SK-N-SH treated with all-trans-retinoic acid at 6 μM for 48 hours (cell line): Measurements from ENCODE around the gene MYLK.
A peak's percentile ranks its signal among the peaks of the same experiment; 100 is the strongest.

ENCODE experiments used
- ATAC-seq: fragments of 200-7000 bp; cut with Tn5 transposase; 3 replicates; pipeline ENCODE4 v1.9.1; 2020; ENCODE audit warnings: mild to moderate bottlenecking, moderate library complexity
- ARNTL ChIP-seq: fragments of 450-650 bp; formaldehyde crosslinking; IDR thresholded peaks from 2 replicates; pipeline ENCODE4 v1.5.0; 2020; ENCODE audit warnings: low read depth, mild to moderate bottlenecking, moderate library complexity, borderline replicate concordance
- BACH2 ChIP-seq: fragments of 250-450 bp; sonication (Bioruptor Pico); IDR thresholded peaks from 2 replicates; pipeline ENCODE4 v1.9.0; 2021; ENCODE audit warnings: mild to moderate bottlenecking, borderline replicate concordance
- CSDC2 ChIP-seq: fragments of 250-450 bp; sonication (Bioruptor Pico); IDR thresholded peaks from 2 replicates; pipeline ENCODE4 v1.5.0; 2020; ENCODE audit warnings: mild to moderate bottlenecking, moderate library complexity
- ESRRG ChIP-seq: fragments of 250-450 bp; sonication (Bioruptor Pico); IDR thresholded peaks from 2 replicates; pipeline ENCODE4 v1.6.1; 2021; ENCODE audit warnings: mild to moderate bottlenecking
- ISL1 ChIP-seq: fragments of 250-450 bp; sonication (Bioruptor Pico); IDR thresholded peaks from 2 replicates; pipeline ENCODE4 v2.1.2; 2022; ENCODE audit warnings: mild to moderate bottlenecking, moderate library complexity
- PATZ1 ChIP-seq: fragments of 250-450 bp; sonication (Bioruptor Pico); IDR thresholded peaks from 2 replicates; pipeline ENCODE4 v1.8.0; 2020; ENCODE audit warnings: mild to moderate bottlenecking, moderate library complexity, borderline replicate concordance
- PPARA ChIP-seq: fragments of 250-450 bp; sonication (Bioruptor Pico); IDR thresholded peaks from 2 replicates; pipeline ENCODE4 v1.5.0; 2020; ENCODE audit warnings: mild to moderate bottlenecking, borderline replicate concordance
- RARB ChIP-seq: fragments of 250-450 bp; sonication (Bioruptor Pico); IDR thresholded peaks from 2 replicates; pipeline ENCODE4 v1.8.0; 2021; ENCODE audit warnings: mild to moderate bottlenecking, moderate library complexity
- SNAI2 ChIP-seq: fragments of 250-450 bp; sonication (Bioruptor Pico); IDR thresholded peaks from 2 replicates; pipeline ENCODE4 v1.5.0; 2020; ENCODE audit warnings: mild to moderate bottlenecking, moderate library complexity
- TCF4 ChIP-seq: fragments of 250-450 bp; sonication (Bioruptor Pico); IDR thresholded peaks from 2 replicates; pipeline ENCODE4 v1.8.0; 2021; ENCODE audit warnings: mild to moderate bottlenecking, moderate library complexity, borderline replicate concordance
- TOX ChIP-seq: fragments of 250-450 bp; sonication (Bioruptor Pico); IDR thresholded peaks from 2 replicates; pipeline ENCODE4 v1.8.0; 2021; ENCODE audit warnings: mild to moderate bottlenecking, moderate library complexity, borderline replicate concordance
- ZC3H10 ChIP-seq: fragments of 250-450 bp; sonication (Bioruptor Pico); IDR thresholded peaks from 2 replicates; pipeline ENCODE4 v1.5.1; 2021; ENCODE audit warnings: mild to moderate bottlenecking, moderate library complexity
- ZFP30 ChIP-seq: fragments of 450-650 bp; formaldehyde crosslinking; IDR thresholded peaks from 2 replicates; pipeline ENCODE4 v1.5.0; 2022; ENCODE audit warnings: mild to moderate bottlenecking, moderate library complexity
- ZNF565 ChIP-seq: fragments of 450-650 bp; formaldehyde crosslinking; conservative IDR thresholded peaks from 2 replicates; pipeline ENCODE4 v1.5.0; 2020; ENCODE audit warnings: low read depth, mild to moderate bottlenecking, moderate library complexity
- ZNF70 ChIP-seq: fragments of 450-650 bp; formaldehyde crosslinking; IDR thresholded peaks from 2 replicates; pipeline ENCODE4 v1.5.0; 2020; ENCODE audit warnings: mild to moderate bottlenecking, moderate library complexity
- ZNF8 ChIP-seq: fragments of 450-650 bp; formaldehyde crosslinking; IDR thresholded peaks from 2 replicates; pipeline ENCODE4 v1.5.0; 2020; ENCODE audit warnings: mild to moderate bottlenecking, moderate library complexity
- TF ChIP-seq, protein P1 (sequence below): fragments of 250-450 bp; sonication (Bioruptor Pico); IDR thresholded peaks from 2 replicates; pipeline ENCODE4 v1.5.1; 2021; ENCODE audit warnings: mild to moderate bottlenecking, moderate library complexity
- TF ChIP-seq, protein P2 (sequence below): fragments of 250-450 bp; sonication (Bioruptor Pico); IDR thresholded peaks from 2 replicates; pipeline ENCODE4 v1.5.1; 2020; ENCODE audit warnings: low read depth, mild to moderate bottlenecking, moderate library complexity
- TF ChIP-seq, protein P3 (sequence below): fragments of 250-450 bp; sonication (Bioruptor Pico); IDR thresholded peaks from 2 replicates; pipeline ENCODE4 v1.5.0; 2020; ENCODE audit warnings: mild to moderate bottlenecking, moderate library complexity

Gene MYLK

DNA sequence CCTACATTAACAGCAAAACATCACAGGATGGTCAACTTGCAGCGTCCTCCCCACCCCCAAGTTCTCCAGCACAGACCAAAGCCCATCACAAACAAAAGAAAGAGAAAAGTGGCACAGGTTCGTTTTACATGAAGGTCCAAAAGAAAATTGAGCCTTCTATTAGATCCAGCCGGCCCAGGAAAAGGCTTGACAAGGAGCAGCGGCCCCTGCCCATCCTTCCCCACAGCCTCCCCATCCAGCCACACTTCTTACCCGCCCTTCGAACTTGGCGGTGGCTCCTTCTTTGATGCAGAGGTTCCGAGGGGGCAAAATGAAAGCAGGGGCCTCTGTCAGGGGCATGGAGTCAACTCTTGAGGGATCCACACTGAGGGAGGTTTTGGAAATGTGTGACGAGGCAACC, 90.7 kb downstream of the MYLK start (continued):
- TF ChIP-seq ESRRG (CRISPR knock-in tag) (no peak), BACH2 (CRISPR knock-in tag) (no peak)

DNA sequence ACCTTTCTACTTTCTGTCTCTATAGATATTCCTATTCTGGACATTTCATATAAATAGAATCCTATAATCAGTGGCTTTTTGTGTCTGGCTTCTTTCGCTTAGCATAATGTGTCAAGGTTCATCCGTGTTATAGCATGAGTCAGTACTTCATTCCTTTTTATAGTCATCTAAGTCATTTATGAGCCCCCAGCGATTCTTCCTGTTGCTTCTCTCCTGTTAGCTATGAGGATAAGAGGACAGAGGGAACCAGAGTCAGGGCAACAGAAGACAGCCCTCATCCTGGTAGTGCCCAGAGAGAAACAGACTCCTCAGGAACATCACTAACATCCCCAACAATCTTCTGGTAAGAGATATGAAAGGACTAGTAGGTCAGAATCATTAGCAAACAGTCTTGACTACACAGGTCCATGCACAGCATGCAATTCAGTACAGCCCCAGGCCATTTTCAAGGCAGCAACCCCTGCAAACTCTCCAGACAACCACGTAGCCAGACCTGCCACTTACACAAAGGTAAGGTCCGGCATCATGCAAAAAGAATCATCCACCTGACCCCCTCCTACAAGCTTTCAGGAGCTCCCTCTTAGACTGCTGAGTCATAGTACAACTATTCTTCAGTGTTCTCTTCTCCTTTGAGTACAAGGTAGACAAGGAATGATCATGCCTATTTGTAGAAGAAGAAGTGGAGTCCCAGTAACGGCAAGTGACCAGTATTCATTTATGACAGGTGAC, 91.5 kb downstream of the MYLK start:
- peak; percentile 3; the same call in 1 of the 3 replicates for ATAC-seq
- TF ChIP-seq TOX (CRISPR knock-in tag) (peak; percentile 65; the same call in 1 of the 2 replicates), ZNF565 (CRISPR knock-in tag) (no peak), TCF4 (no peak), ZNF8 (CRISPR knock-in tag) (no peak)
- TF ChIP-seq, protein P1, sequence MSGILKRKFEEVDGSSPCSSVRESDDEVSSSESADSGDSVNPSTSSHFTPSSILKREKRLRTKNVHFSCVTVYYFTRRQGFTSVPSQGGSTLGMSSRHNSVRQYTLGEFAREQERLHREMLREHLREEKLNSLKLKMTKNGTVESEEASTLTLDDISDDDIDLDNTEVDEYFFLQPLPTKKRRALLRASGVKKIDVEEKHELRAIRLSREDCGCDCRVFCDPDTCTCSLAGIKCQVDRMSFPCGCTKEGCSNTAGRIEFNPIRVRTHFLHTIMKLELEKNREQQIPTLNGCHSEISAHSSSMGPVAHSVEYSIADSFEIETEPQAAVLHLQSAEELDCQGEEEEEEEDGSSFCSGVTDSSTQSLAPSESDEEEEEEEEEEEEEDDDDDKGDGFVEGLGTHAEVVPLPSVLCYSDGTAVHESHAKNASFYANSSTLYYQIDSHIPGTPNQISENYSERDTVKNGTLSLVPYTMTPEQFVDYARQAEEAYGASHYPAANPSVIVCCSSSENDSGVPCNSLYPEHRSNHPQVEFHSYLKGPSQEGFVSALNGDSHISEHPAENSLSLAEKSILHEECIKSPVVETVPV: no peak
- TF ChIP-seq, all 23 proteins: peak for 1

DNA sequence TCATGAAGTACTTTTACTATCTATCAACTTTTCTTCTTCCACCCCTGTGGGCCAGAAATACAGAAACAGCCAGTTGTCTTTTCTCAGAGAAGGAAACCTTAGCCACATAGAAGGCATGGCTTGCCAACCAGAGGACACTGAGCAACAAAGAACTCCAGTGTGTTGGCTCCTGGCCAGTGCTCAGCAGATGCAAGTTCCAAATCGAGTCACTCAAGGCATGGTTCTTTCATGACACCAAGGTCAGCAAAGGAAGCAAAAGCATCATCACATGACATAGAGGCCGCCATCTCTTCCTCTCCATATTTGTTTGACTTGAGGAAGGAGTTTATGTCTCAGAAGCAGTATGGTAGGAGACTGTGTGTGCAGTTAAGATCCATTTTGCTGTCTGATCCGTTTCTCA, 92.2 kb downstream of the MYLK start:
- no peak for ATAC-seq
- TF ChIP-seq CSDC2 (CRISPR knock-in tag) (0 out of 2 replicates have a peak, but pooled peaks have one; percentile 57), ARNTL (CRISPR knock-in tag) (no peak)

DNA sequence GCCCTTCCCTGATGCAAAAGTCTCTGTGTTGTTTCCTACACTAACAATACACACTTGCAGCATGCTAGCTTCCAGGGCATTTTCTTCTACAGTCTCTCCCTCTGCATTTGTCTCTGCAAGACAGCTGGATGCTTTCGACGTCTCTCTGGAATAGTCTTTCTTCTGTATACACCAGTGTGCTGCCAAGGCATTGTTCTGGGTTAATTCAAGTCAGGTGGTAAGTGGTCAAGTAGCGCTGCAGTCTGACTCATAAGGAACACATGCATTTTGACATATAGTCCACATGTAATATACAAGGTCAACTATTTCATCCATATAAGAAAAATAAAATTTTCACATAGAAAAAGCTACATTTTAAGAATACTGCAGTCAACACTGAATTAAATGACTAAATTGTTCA, 92.7 kb downstream of the MYLK start:
- 0 out of 2 replicates have a peak, but pooled peaks have one; percentile 27 for TF ChIP-seq TOX (CRISPR knock-in tag)
- no peak for TF ChIP-seq TCF4
- ATAC-seq: peak; percentile 33

GRCh38 chr3:123791073-123791370, 93.1 kb downstream of the MYLK start:
- no peak for ATAC-seq
- no peak for TF ChIP-seq CSDC2 (CRISPR knock-in tag)
- no peak for TF ChIP-seq RARB (CRISPR knock-in tag)
- no peak for TF ChIP-seq ZNF565 (CRISPR knock-in tag)
- TF ChIP-seq PATZ1 (CRISPR knock-in tag): no peak
- TF ChIP-seq, protein P1: no peak
- no peak for TF ChIP-seq ISL1 (CRISPR knock-in tag)
- no peak for TF ChIP-seq ZNF70
- TF ChIP-seq TOX (CRISPR knock-in tag): no peak
- TF ChIP-seq PPARA (CRISPR knock-in tag): no peak
- TF ChIP-seq ZFP30 (CRISPR knock-in tag): no peak
- TF ChIP-seq, protein P2, sequence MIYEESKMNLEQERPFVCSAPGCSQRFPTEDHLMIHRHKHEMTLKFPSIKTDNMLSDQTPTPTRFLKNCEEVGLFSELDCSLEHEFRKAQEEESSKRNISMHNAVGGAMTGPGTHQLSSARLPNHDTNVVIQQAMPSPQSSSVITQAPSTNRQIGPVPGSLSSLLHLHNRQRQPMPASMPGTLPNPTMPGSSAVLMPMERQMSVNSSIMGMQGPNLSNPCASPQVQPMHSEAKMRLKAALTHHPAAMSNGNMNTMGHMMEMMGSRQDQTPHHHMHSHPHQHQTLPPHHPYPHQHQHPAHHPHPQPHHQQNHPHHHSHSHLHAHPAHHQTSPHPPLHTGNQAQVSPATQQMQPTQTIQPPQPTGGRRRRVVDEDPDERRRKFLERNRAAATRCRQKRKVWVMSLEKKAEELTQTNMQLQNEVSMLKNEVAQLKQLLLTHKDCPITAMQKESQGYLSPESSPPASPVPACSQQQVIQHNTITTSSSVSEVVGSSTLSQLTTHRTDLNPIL (CRISPR knock-in tag): no peak
- TF ChIP-seq, protein P3, sequence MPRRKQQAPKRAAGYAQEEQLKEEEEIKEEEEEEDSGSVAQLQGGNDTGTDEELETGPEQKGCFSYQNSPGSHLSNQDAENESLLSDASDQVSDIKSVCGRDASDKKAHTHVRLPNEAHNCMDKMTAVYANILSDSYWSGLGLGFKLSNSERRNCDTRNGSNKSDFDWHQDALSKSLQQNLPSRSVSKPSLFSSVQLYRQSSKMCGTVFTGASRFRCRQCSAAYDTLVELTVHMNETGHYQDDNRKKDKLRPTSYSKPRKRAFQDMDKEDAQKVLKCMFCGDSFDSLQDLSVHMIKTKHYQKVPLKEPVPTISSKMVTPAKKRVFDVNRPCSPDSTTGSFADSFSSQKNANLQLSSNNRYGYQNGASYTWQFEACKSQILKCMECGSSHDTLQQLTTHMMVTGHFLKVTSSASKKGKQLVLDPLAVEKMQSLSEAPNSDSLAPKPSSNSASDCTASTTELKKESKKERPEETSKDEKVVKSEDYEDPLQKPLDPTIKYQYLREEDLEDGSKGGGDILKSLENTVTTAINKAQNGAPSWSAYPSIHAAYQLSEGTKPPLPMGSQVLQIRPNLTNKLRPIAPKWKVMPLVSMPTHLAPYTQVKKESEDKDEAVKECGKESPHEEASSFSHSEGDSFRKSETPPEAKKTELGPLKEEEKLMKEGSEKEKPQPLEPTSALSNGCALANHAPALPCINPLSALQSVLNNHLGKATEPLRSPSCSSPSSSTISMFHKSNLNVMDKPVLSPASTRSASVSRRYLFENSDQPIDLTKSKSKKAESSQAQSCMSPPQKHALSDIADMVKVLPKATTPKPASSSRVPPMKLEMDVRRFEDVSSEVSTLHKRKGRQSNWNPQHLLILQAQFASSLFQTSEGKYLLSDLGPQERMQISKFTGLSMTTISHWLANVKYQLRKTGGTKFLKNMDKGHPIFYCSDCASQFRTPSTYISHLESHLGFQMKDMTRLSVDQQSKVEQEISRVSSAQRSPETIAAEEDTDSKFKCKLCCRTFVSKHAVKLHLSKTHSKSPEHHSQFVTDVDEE (CRISPR knock-in tag): no peak
- TF ChIP-seq ESRRG (CRISPR knock-in tag): no peak
- no peak for TF ChIP-seq SNAI2
- TF ChIP-seq ZC3H10: no peak
- no peak for TF ChIP-seq ZNF8 (CRISPR knock-in tag)
